GM18907 (cell line): ENCODE data around the gene DACH1.

Source experiments
- ATAC-seq: cut with Tn5 transposase; IDR thresholded peaks from one replicate; pipeline ENCODE4 v1.9.1; 2021; ENCODE audit warnings: mild to moderate bottlenecking, moderate library complexity; ENCODE audit not compliant: unreplicated experiment

Gene DACH1

GRCh38 chr13:71591374-71591773 is 275.6 kb downstream of the DACH1 start:
- ATAC-seq = no peak

- ATAC-seq = no peak
Measured at GRCh38 chr13:71590654-71591148, 276.3 kb downstream of the DACH1 start.

GRCh38 chr13:71589032-71589431 is 278.0 kb downstream of the DACH1 start:
- no peak for ATAC-seq

- ATAC-seq = no peak
Measured at GRCh38 chr13:71587817-71588216, 279.2 kb downstream of the DACH1 start.

- ATAC-seq = no peak
Measured at GRCh38 chr13:71587193-71587592, 279.8 kb downstream of the DACH1 start.

GRCh38 chr13:71583581-71583980 is 283.4 kb downstream of the DACH1 start:
- no peak for ATAC-seq

GRCh38 chr13:71580614-71581013 is 286.4 kb downstream of the DACH1 start:
- no peak for ATAC-seq

- ATAC-seq = no peak
Measured at GRCh38 chr13:71578048-71578447, 289.0 kb downstream of the DACH1 start.

- no peak for ATAC-seq
Measured at GRCh38 chr13:71577127-71577526, 289.9 kb downstream of the DACH1 start.

GRCh38 chr13:71576571-71576970 is 290.4 kb downstream of the DACH1 start:
- no peak for ATAC-seq

- ATAC-seq = no peak
Measured at GRCh38 chr13:71546881-71547280, 320.1 kb downstream of the DACH1 start.

GRCh38 chr13:71540098-71540497 is 326.9 kb downstream of the DACH1 start:
- no peak for ATAC-seq

- no peak for ATAC-seq
Measured at GRCh38 chr13:71536201-71536600, 330.8 kb downstream of the DACH1 start.

- no peak for ATAC-seq
Measured at GRCh38 chr13:71524613-71525304, 342.2 kb downstream of the DACH1 start.

- no peak for ATAC-seq
Measured at GRCh38 chr13:71524245-71524612, 342.8 kb downstream of the DACH1 start.

- ATAC-seq = no peak
Measured at GRCh38 chr13:71522941-71523526, 344.0 kb downstream of the DACH1 start.

GRCh38 chr13:71517004-71517403 is 350.0 kb downstream of the DACH1 start:
- no peak for ATAC-seq

GRCh38 chr13:71516521-71516920 is 350.5 kb downstream of the DACH1 start:
- ATAC-seq = no peak

- no peak for ATAC-seq
Measured at GRCh38 chr13:71515744-71516038, 351.3 kb downstream of the DACH1 start.

- no peak for ATAC-seq
Measured at GRCh38 chr13:71514900-71515743, 351.9 kb downstream of the DACH1 start.

GRCh38 chr13:71513411-71514033 is 353.5 kb downstream of the DACH1 start:
- ATAC-seq = no peak

- ATAC-seq = no peak
Measured at GRCh38 chr13:71503781-71504180, 363.2 kb downstream of the DACH1 start.
